NCI-H2081 treated with DMSO at 0.1 percent for 48 hours (cell line): ENCODE data around the gene PRKCH.
"Not testable (repeated sequence)": the region's sequence is repeated elsewhere in the genome, so short reads cannot be mapped to it uniquely, and the experiment has no call there.

ENCODE experiments used
- DNase-seq: peaks from one replicate; lab custom pipeline; 2025; lab: John Stamatoyannopoulos, UW

The PRKCH gene

GRCh38 chr14:61395115-61395725, 73.8 kb downstream of the PRKCH start:
- no peak for DNase-seq

- no peak for DNase-seq
Observed at GRCh38 chr14:61396279-61396678, 74.9 kb downstream of the PRKCH start.

DNA sequence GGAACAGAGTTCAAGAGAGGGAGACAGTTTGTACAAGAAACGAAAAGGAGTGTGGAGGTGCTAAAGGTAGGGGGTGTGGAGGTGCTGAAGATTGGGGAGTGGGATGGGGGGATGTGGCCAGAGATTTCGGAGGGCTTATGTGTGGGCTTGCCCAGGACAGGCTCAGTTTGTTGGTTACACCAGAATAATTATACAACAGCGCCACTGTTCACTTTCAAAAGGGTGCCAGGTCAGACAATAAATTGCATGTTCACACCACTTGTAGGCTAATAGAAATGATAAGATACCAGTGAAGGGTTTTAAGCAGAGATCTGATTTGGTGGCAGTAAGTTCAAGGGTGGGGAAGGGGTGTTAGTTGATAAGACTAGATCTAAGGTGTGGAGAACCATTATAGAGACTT, 75.3 kb downstream of the PRKCH start:
- DNase-seq, result no peak

DNA sequence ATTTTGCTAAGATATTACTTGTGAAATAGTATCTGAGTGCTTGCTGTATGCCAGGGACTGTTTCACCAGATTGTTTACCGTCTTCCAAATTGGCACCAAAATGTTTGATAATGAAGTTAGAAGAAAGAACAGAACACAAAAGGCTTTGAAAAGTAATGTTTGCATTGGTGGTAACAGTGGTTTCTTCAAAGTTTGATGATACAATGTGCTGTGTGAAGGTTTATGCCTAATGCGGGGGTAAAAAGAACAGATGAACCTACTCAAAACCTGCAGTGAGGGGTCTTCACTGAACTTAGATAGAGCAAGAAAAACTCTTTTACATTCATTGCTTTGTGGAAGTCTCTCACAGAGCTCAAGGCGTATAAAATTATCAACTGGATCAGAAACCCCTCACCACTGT, 76.2 kb downstream of the PRKCH start:
- no peak for DNase-seq

DNA sequence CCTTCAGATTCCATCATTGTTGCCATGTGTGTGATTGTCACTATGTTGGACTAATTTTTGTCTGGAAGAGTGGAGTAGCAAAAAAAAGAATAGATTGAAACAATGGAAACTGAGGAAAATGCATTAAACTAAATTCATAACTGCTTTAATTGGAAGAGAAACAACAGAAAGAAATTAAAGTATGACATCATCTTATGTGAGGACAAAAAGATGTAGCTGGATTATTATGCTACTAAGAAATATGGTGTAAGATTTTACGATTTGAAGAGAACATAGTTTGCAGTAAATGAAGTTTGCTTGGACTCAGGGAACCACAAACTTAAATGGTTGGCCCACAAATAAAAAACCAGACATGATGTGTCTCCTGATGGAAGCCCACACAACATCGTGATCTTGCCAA, 76.8 kb downstream of the PRKCH start:
- no peak for DNase-seq

DNA sequence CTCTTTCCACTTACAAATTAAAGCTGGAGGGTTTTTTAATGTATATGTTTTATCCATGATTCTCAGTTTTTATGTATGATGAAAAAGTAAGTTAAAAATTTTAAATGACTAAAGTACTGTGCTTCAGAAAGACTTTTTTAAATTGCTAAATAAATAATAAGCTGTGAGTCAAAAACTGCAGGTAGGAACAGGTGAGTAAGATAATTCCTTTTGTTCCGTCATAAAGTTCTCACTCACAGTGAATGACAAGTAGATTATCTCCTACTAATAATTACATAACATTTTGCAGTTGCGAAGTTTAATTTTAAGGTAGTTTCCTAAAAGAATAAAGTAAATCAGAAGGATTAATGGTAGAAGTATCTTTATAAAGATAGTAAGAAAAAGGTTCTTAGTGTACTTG, 78.0 kb downstream of the PRKCH start:
- DNase-seq, result no peak

DNA sequence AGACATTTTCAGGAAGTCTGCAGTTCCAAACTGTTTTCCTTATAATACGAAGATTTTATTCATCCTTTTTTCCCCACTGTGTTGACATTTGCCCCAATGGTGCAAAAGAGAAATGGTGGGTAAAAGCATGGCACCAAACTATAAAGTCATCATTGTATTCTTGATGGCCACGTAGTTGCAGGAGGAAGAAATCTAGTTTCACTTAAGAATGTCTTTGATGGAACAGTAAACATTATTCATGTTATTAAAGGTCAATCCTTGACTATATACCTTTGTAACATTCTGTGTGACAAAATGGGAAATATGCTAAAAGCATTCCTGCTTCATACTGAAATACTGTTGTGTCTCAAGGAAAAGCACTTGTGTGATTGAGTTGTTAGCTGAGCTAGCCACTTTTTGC, 80.1 kb downstream of the PRKCH start:
- DNase-seq, result no peak

DNA sequence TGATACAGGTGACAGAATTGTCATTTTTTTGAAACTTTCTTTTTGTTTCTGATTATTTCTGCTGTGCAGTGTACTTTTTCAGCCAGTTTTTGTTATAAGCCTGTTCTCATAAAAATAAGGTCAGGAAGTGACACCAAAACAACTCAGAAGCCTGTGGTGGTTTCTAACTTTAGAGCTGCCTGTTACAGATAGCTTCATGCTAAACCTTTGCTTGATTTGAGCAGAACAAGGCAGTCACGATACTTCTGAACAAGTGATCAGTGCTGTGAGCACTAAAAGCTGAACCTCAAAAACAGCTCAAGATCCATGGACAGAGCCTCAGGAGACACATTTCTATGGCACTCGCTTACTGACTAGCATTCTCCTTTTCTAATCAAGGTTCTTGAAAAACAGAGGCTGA, 82.0 kb downstream of the PRKCH start:
- DNase-seq, result no peak

GRCh38 chr14:61404637-61405036, 83.3 kb downstream of the PRKCH start:
- no peak for DNase-seq

DNA sequence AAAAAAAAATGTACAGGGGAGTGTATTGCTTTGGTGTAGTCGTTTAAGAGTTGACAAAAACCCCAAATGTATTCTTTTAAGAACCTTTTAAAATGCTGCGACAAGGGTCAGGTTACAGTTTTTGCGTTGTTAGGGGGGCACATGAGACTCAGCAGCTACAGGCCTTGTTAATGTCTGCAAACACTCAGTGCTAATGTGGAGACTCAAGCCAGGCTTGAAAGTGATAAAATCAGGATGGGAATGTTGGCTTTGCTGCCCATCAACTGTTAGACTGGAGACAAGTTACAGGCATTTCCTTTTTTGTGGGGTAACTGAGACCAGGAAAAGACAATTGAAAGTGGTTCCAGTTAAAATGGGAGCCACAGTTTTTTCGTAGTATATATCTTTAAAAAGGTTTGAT, 84.8 kb downstream of the PRKCH start:
- no peak for DNase-seq

GRCh38 chr14:61406675-61407074, 85.3 kb downstream of the PRKCH start:
- no peak for DNase-seq

- no peak for DNase-seq
Observed at GRCh38 chr14:61408498-61408897, 87.1 kb downstream of the PRKCH start.

DNA sequence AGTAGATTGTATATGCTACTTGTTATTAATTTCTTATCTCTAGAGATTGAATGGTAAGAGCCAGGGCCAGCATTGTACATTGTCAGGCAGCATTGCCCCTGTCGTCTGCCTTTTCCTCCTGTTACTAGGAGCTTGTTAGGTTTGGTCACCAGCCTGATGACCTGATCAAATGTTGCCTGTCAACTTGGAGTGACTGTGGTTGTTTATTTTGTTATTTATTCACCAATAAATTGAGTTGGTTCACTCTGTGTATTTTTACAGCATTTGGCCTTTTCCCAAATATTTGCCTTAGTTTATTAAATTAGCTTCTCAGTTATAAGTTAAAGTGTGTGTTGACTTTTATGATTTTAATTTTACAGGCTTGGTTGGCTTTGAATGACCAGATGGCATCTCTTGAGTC, 88.4 kb downstream of the PRKCH start:
- DNase-seq, result no peak

GRCh38 chr14:61415934-61416333, 94.6 kb downstream of the PRKCH start:
- not testable (repeated sequence) for DNase-seq

DNA sequence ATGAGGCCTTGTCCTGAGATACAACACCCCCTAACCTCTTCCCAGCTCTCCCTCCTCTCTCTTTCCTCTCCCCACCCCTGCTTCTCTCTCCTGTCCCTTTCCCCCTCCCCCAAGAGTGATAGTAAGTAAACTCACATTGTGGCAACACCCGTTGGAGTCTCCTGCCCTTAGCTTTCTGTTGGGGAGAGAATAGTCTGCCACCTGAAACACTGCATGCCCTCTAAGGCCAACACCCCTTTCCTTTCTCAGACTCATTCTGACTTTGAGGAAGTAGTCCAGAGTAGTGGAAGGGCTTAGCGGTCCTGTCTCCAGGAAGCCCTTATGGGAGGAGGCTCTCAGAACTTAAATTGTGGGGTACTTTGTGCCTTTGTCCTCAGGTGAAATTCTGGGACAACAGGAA, 95.2 kb downstream of the PRKCH start:
- DNase-seq, result no peak

DNA sequence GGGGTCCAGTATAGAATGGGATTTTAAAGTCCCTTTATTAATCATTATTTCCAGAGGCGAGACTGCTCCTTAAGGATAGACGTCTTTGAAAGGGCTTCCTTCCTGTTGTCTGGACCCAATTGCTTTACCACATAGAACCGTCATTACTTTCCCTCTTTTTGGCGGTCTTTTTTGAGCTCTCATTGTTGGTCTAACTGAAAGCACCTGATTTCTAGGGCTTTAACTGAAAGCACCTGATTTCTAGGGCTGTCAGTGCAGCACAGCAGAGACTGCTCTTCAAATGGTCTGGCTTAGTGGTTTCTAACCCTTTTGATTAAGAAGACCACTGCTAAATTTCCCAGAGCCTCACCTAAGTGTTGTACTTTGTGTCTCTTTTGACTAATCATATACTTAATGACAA, 95.8 kb downstream of the PRKCH start:
- no peak for DNase-seq

DNA sequence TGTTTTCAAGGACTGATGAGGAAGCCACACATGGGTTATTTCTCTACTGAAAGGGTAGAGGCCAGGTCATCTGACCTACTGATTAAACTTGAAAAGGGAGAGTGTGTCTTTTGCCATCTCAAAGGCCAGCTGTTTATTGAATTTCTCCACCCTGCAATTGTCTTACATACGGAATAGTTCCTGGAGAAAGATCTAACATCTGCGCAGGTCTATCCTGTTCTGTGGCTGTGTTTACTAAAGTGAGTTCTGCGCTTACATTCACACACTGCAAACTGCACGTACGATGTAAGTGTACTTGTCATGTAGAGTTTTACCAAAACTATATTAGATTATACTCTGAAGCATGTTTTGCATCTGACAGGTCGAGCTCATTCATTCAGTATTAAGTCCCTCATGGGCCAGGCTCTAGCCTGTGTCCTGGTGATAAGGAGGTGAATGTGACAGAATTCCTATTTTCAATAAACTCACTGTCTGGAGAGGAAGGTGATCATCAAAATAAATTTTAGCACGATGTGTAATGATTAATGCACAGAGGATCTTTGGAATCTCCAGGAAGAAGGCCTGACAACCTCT, 96.6 kb downstream of the PRKCH start:
- DNase-seq, result no peak

GRCh38 chr14:61418746-61419145, 97.4 kb downstream of the PRKCH start:
- DNase-seq, result no peak

DNA sequence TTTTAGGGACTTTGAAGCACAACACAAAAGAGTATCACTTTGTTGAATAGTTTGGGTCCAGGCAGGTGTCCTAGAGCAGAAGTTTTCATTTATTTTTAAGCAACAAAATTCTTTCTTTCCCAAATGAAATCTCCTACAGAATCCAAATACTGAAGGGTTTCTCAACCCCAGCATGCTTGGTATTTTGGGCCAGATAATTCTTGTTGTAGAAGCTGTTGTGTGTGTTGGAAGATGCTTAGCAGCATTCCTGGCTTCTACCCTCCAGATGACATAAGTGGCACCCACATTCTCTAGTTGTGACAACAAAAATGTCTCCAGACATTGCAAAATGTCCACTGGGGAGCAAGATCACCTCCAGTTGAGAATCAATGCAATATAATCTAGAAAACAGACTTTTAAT, 97.8 kb downstream of the PRKCH start:
- DNase-seq, result no peak

DNA sequence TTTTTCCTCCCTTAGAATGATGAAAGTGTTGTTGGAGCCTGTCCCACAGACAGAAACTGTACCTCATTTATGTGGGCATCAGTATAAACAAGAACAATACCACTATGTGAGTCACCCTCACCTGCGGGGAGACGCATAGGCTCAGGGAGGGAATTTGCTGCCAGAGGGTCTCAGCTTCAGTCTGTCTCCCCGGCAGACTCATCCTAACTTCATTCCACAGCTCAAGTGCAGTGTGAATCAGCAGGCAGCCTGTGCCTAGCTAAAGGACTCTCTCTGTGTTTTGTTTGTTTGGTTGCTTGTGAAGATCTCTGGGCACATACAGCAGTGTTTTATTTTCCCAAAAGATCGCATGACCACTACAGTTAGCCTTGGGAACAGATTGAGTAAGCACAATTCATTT, 98.9 kb downstream of the PRKCH start:
- no peak for DNase-seq

DNA sequence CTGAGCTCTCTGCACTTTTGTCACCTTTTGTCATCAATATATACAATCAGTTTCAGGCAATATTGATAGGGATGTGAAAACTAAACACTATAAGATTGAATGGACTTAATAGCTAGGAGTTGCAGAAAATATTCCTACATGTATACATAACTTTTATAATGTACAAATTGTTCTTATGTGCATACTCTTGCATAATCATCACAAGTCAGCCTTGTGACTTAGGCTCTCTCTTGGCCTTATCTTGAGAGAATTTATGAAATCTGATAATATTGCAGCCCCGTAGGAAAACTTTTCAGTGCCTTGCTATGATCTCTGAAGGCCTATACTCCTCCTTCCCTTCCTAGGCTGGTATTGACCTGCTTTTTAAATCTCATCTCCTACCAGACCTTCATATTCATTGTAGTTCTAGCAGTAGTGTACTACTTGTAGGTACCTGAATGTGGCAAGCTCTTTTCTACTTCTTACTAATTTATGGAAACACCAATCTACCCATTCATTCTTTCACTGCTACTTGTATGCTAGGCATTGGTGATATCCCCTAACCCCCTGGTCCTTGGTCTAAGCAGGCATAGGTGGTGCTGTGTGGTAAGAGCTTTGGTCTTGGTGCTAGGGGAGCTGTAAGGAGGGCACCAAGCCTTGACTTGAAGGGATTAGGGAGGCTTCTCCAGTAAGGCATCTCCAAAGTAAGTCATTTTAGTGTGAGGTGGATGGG, 100.0 kb downstream of the PRKCH start:
- no peak for DNase-seq

DNA sequence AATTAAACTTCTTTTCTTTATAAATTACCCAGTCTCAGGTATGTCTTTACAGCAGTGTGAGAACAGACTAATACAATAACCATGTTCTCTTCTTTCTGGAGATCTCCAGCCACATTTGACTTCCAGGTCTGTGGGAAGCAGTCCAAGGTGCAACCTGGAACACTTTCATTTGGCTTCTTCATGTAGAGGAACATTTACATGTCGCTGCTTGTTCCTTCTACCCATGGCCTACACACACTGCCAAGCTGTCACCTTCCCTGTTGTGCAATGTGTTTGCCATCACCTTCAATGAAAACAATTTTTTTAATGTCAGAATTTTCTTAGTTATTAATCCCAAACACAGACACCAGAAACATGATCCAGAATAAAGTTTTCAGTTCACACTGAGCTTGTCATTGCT, 104.7 kb downstream of the PRKCH start:
- DNase-seq, result no peak

DNA sequence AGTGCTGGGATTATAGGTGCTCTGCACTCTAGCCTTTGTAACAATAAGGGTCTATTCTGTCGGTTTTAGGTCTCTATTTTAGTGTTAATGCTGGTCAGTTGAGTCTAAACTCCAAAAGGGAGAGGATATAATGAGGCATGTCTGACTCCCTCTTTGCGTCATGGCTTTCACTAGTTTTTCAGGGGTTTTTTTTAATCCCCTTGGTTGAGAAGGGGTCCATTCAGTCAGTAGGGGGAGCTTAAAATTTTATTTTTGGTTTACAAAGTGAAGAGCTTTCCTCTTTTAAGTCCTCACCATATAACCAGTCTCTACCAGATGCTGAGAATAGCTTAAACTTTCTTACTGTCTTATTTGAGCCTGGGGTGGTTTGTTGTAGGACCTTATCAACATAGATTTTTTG, 106.9 kb downstream of the PRKCH start:
- DNase-seq, result no peak

- DNase-seq, result no peak
Observed at GRCh38 chr14:61429316-61429715, 107.9 kb downstream of the PRKCH start.
